GM18909 (cell line): ENCODE data around the gene GRM8.

ENCODE experiments used
- ATAC-seq: cut with Tn5 transposase; IDR thresholded peaks from one replicate; pipeline ENCODE4 v1.9.1; 2021; ENCODE audit warnings: mild to moderate bottlenecking; ENCODE audit not compliant: unreplicated experiment, poor library complexity

Gene GRM8

DNA sequence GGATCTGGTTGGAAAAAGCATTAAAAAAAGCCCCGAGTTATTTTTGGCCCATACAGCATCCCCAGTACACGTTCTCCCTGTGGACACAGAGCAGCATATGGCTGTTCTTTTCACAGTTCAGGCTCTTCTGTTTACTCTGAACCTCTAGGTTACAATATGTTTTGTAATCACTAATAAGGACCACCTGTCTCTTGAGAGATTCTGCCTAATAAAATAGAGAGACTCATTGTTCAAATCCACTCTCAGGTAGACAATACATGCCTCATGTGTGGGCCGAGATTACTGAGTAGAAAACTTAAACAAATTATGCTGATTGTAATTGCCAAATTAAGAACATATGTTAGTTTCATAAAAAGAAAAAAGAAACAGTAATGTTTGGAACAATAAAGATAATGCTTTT is 647.7 kb downstream of the GRM8 start:
- no peak for ATAC-seq

DNA sequence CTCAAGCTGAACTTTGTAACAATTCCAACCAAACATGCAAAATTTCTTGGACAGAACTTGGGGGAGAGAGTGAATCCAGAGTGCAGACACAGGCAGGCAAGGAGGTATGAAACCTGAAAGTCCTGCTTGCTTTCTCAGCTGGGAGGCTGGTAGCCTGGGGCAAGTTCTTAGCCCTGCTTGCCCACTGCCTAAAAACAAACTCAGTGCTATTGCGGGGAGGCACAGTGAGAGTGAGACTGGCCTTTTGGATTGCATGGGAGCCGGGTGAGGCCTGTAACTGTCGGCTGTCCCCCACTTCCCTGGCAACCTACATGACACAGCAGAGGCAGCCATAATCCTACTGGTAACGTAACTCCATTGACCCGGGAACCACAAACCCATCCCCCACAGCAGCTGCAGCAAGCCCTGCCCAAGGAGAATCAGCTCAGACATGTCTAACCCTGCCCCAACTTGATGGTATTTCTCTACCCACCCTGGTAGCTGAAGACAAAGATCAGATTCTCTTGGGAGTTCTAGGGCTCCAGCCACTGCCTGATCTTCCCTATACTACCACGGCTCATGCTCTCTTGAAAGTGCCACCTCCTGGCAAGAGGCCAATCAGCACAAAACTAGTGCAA is 663.6 kb downstream of the GRM8 start:
- ATAC-seq, result no peak

DNA sequence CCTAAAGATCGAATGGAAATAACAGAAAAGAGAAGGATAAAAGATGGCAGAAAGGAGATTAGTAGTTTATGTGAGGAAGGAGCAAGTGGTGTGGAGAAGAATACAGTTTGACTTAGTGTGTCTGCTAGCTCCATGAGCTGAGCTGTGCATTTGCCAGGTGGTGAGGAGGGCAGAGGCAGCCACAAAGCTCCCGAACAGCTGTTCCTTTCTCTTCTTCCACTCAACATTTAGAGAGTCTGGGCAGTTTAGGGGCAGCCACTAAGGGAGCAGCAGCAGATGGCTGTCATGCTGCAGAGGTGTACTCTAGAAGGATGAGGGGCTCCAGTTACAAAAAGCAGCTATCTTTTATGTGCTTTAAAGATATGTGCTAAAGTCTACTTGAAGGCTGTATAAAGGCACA is 674.4 kb downstream of the GRM8 start:
- no peak for ATAC-seq

DNA sequence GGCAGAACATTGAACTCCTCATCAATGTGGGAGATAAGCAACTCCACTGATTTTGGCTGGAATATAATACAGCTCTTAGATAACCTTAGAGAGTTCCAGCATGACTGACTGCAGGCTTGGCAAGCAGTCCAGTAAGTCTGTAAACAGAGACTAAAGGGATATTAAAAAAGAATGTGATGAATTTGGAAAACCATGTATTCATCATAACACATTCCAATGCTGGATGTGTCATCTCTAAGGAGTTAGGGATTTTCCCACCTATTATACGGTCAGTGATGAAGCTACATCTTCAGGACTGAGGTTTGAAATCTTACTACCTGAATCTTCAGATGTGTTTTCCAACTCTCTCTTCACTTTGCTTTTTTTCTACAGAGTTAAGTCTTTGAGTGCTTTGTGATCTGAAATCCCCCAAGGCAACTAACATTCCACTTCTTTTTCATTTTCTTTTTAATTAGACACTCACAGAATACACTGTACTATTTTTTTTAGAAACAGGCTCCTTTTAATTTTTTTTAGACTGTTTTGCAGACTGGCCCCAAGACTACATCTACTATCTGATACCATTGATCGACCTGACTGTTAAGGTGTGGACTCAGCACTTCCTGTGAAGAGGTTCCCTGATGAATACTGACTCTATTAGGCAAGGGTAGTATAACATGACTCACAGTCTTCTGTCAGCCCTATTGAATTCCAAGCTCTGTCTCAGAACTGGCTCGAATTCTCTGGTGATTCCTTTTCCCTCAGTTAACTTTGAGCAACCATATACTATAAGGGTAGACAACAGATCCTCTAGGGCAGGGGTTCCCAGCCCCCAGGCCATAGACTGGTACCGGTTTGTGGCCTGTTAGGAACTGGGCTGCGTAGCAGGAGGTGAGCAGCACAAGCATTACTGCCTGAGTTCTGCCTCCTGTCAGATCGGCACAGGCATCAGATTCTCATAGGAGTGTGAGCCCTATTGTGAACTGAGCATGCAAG is 678.2 kb downstream of the GRM8 start:
- ATAC-seq, result no peak

DNA sequence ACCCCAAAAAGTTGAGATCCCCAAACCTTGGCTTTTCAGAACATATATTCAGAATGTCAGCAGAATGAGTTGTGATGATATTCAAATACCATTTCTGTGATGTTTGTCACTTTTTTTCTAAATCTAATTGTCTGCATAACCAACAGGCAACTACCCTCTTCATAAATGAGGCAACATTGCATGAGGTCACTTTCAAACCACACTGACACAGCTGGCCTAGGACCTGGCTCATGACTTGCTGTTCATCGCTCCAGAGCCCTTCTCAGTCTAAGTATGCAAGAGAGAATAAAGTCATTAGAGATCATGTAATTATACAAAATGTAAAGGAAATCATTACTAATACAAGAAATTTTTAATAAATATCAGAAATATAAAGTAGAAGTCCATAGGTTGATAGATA is 681.9 kb downstream of the GRM8 start:
- ATAC-seq, result peak; percentile 63

DNA sequence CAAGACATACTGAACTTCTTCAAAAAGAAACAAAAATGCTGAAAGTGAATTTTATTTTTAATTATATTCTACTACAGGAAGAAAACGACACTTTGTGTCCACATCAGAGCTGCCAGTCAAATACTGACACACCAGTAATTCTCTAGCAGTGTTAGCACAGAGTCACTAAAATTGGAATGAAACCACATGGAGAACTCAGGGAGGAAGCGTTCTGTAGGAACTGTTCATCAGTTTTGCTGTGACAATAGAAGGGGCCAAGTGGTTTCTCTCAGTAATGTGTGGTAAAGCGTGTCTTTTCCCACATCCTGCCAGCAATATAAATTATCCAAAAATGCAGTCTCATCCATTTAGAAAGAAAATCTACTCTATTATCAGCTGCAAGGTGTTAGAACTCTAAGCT is 683.3 kb downstream of the GRM8 start:
- ATAC-seq, result no peak

DNA sequence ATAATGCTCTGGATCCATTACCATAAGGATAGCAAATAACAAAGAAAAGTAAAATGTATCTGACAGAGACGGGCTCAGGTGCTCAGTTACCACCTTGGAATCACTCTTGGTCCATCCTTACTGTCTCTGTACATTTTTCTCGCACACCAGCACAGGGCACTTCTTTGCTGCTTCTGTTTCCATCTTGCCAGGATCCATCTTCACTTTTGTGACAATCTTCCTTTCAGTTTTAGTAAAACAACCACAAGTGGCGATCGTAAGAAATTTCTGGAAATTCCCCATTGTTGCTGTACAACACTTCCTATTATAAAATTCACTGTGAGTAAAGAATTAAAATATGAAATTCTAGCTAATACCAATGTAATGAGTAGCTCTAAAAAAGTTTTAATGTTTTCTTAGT is 695.5 kb downstream of the GRM8 start:
- no peak for ATAC-seq

DNA sequence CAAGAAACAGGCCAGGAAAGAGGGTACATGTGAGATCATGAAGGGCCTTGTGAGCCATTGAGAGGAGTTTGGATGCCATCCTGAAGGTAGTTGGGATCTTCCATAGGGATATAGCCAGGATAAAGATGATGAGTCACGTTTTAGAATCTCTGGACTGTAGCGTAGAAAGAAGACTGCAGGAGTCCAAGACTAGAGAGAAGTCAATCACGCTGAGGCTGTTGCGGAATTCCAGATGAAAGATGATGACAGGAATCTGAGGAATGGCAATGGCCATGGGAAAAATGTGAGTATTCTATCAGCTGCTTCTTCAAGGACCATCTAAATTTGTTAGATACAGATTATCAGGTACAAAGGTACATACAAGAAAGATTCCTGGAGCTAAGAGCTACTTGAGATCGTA is 711.3 kb downstream of the GRM8 start:
- no peak for ATAC-seq

DNA sequence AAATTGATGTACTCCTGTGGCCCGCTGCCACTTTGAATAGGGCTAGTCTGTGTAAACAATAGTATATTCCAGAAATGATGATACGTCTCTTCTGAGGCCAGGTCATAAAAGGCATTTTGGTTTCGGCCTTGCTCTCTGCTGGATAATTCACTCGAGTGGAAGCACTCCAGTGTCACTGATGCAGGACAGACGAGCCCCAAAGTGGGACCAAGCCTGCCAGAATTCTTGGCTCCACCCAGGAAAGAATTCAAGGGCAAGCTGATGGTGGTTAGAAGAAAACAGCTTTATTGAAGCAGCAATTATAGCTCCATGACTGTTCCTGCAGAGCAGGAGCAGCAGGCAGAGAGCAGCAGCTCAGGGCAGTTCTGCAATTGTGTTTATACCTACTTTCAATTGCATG is 717.6 kb downstream of the GRM8 start:
- no peak for ATAC-seq

DNA sequence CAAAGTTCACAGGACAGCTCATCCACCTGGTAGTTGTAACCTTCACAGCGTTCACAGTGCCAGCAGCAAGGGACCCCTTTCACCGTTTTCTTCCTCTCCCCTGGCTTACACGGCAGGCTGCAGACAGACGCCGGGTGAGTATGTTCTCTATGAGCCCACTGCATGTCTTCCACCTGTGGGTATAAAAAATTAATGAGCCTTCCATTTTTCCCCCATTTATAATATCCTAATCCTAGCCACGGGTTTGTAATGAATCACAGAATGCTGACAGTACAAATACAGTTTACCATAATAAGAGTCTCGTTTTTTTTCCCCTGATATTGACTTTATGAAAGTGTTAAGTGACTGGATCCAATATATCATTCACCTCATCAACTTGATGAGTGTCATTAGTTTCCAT is 719.0 kb downstream of the GRM8 start:
- no peak for ATAC-seq

DNA sequence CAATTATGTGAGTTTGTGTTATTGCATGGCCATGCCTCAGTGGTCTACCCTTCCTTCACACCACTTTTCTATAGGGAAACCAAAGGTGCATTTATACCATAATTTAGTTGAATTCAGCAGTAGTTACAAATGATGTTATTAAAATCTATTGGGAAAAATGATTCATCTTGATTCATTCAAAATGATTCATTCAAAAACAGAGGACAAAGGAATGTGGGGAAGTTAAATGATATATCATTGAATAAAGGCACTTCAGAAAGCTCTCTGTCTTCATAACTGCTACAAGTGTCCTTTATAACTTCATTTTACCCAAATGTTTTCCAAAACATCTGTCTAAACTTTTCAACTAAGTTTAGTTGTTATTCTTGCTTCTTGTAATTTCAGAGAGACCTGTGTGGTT is 722.9 kb downstream of the GRM8 start:
- ATAC-seq, result no peak

DNA sequence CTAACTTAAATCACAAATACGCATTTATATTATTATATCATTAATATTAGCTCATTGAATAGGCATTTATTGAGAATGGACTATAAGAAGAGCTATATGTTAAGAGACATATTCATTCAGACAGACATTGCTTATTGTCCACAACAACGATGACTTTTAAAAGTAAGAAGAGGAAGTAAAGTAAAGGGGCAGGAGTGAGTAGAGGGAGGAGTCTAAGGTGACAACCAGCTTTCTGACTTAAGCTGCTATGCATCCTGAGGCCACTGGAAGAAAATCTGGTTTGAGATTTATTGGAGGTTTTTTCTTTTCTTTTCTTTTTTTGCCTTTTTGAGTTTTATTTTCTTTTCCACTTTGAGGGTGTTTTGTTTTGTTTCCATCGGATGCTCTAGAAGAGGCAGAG is 723.5 kb downstream of the GRM8 start:
- ATAC-seq, result peak; percentile 47

DNA sequence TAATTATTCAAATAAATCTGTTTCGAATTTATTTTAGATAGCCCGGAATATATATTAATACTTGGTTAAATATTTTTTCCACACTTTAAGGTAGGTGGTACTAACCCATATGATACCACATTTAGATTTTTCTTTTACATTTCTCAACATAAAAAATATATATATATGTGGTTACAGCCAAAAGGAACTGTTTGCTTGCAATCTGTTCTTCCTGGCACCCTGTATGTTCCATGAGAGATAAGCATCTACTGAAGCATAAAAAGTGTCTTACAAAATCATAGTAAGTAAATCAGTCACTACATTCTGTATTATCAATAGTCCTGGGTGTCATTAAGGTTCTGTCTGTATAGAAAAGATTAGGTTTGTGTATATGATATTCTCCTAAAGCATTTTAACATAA is 726.8 kb downstream of the GRM8 start:
- ATAC-seq, result no peak

DNA sequence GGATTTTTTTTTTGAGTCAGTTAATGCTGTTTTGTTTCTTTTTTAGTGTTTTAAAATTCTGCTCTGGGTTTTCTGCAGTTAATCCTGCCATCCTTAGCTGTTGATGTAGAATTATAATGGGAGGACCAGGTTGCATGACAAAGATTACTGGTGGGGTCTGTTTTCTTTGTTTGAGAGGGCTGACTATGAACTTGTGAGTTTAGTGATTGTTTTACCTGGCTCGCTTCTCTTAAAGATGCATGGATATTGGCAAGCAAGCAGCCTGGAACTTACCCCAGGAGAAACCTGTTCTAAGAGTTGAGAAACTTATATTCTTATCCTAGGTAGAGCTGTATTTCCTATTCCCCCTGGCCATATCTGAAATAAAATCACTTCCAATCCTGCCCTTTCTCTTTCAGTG is 727.8 kb downstream of the GRM8 start:
- ATAC-seq, result no peak

DNA sequence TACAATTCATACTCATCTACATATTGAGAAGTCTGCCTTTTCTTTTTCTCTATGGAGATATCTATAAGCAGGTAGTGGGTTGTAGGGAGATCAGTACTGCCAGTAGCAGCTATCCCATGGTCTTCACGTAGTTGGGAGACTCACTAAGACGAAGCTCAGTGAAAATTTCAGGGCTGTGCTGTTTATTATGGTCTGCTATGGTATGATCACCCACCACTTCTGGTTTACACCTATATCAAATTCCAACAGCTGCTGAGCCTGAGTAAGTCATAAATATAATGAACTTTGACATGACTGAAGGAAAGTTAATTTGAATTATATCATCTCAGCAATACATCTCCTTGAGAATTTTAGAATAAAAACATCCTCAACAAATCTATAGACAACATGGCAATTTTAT is 741.7 kb downstream of the GRM8 start:
- ATAC-seq, result no peak

DNA sequence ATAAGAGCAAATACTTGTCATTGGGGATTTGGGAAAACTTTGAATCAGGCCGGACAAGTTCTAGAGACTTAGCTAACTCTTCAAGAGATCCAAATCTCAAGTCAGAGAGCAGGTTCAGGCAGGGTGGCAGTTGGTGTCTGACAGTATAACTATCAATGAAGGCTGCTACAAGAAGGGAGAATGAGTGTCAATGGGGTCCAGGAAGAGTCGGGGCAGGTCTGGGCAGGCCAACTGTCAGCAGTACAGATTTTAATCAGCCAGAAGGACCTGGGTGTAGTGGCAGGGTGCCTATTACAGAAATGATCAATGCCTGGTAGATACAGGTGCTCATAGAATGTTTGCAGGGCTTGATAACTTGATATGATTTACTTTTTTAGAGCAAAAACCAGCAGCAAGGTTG is 751.1 kb downstream of the GRM8 start:
- peak; percentile 56 for ATAC-seq

DNA sequence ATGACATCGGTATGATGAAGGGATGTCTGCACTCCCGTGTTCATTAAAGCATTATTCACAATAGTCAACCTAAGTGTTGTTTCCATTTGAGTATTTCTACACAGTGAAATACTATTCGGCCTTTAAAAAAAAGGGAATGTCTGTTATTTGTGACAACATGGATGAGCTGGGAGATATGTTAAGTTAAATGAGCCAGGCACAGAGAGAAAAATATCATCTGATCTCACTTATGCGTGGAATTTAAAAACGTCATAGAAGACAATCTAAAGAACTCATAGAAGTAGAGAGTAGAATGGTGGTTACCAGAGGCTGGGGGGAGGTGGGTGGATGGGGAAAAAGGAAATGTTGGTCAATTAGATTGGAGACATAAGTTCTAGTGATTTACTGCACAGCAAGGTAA is 753.3 kb downstream of the GRM8 start:
- ATAC-seq, result no peak

DNA sequence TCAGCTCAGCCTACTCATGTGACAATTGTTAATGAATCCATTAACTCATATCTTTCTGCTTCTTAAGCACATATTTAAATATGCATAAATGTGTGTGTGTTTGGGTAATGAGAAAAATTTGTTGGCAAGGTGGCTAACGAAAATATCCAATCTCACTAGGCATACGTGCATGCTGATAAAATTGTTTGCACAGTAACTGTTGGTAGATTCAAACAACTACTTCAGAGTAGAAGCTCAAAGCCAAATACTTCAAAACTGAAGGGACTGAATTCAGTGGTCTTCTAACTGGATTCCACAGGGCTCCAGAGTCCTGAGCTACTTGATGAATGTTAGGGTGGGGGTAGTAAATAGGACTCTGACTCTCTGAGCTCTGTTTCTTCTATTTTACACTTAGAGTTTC is 757.0 kb downstream of the GRM8 start:
- ATAC-seq, result no peak

DNA sequence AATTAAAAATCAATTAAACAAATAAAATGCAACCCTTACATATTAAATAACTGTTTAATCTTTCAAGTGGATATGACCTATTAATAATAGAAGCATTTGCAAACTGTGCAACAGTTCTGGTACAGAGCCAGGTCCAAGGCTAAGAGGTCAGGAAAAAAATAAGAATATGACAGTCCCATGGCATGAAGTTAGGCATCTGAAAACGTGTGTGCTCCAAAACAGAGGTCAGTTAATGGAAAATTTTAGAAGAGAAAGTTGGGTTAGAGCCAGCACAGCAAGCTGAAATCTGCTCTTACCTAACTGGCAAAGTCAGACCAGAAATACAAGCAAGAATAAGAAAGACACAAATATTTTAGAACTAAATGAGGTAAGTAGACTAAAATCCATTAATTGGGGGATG is 757.7 kb downstream of the GRM8 start:
- no peak for ATAC-seq

DNA sequence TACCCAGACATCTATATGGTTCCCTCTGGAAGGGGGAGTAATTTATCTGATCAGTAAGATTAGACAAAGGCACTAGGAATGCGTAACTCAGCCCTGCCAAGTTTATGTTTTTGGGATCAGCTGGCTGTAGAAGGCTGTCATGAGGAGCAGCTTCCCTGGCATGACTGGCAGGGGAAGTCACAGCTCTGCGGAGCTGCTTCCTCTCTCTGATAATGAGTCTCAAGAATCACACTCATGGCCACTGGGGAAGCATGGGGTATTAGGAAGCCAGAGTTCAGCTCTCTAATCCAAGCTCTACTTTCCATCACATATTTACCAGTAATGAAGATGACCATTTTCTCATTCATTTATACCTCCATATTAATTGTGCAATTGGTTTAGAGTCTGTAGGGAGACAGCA is 758.9 kb downstream of the GRM8 start:
- no peak for ATAC-seq

DNA sequence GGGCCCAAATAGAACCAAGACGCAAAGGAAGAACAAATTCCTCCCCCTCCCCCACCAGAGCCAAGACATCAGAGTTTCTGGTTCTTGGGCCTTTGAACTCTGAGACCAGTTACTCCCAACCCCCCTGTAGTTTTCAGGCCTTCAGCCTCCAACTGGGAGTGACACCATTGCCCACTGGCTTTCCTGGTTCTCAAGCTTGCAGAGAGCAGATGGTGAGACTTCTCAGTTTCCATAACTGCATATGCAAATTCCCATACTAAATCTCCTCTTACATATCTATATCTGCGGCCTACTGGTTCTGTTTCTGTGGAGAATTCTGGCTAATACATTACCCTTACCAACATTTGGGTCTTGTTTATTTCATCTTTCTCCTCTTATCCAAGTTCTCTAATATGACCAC is 762.9 kb downstream of the GRM8 start:
- ATAC-seq, result no peak
